ENCODE data around the gene PDE9A. TPM values are rescaled to one million over a fixed set of nuclear protein-coding genes. Genes with fewer than 3 reads are reported as not detected.

Gene PDE9A
- total and polyA plus RNA-seq, 2 of the 4 experiments (the other 2 are of a cell fraction): 0.89 to 0.90 TPM

GRCh38 chr21:42755766-42756579 lies 102.6 kb downstream of the PDE9A start:
- dilution Hi-C loops (cut with HindIII; ENCODE audit: low sequenced_read_pairs, unreplicated experiment) (no loop called here), intact Hi-C loops (cut with micrococcal nuclease) (no loop called here), in situ Hi-C loops (cut with MboI; ENCODE audit: low sequenced_read_pairs) (loop anchor here (25.0 kb wide), 1 partner anchor 106 kb away; no protein-coding TSS in a partner anchor)
- Histone ChIP-seq H3K23ac (ENCODE audit: low read depth, low read length) (no peak overlapping the region), H2BK20ac (ENCODE audit: low read depth, low read length) (no peak overlapping the region), H3K27me3 (ENCODE audit: control insufficient read depth, insufficient read depth, low read length) (no peaks in the 10 kb centered on the region; the same call in 1 of the 2 replicates), H4K5ac (ENCODE audit: low read depth, low read length) (no peak overlapping the region), H2AK9ac (replicated peaks; ENCODE audit: low read depth, low read length, poor library complexity) (no peak overlapping the region), H3K4ac (ENCODE audit: low read depth, low read length) (no peak overlapping the region), H3K4me2 (ENCODE audit: low read depth, low read length) (no peak overlapping the region), H3K14ac (replicated peaks; ENCODE audit: low read depth, low read length) (no peak overlapping the region), H2AFZ (replicated peaks; ENCODE audit: low read length, poor library complexity) (no peak overlapping the region), H4K8ac (ENCODE audit: low read depth in 2 of 2, low read length in 2 of 2) (no peak overlapping the region), H3K9me3 (ENCODE audit: control insufficient read depth, insufficient read depth, low read length) (no peaks in the 10 kb centered on the region), H3K79me1 (ENCODE audit: low read depth in 1 of 2, low read length in 2 of 2) (no peaks in the 10 kb centered on the region), H3K18ac (ENCODE audit: low read depth, low read length) (no peak overlapping the region), H2BK5ac (ENCODE audit: low read depth, low read length, poor library complexity, severe bottlenecking) (no peak overlapping the region), H2BK15ac (ENCODE audit: low read depth, low read length) (no peak overlapping the region), H4K91ac (ENCODE audit: insufficient read depth, low read depth, low read length) (no peak overlapping the region), H3K27ac (ENCODE audit: insufficient read depth, low read length) (no peak overlapping the region), H3K36me3 (ENCODE audit: control insufficient read depth, insufficient read depth, low read length) (no peaks in the 10 kb centered on the region), H3K4me3 (ENCODE audit: insufficient read depth, low read depth, low read length) (no peak overlapping the region), H2AK5ac (ENCODE audit: low read depth, low read length) (no peak overlapping the region), H3K56ac (ENCODE audit: extremely low read depth, insufficient read depth, low read length) (no peak overlapping the region), H4K20me1 (ENCODE audit: insufficient read depth, low read length) (no peaks in the 10 kb centered on the region; the same call in 1 of the 2 replicates), H3K9ac (ENCODE audit: low read depth, low read length) (no peak overlapping the region), H3K9me1 (ENCODE audit: insufficient read depth, low read length) (no peaks in the 10 kb centered on the region), H2BK120ac (ENCODE audit: low read depth, low read length) (no peak overlapping the region), H3K4me1 (ENCODE audit: control insufficient read depth, insufficient read depth, low read length) (no peaks in the 10 kb centered on the region)
- DNase-seq (no peak), ATAC-seq (ENCODE audit: low read depth) (no peak)
- TF ChIP-seq FOS (IDR thresholded peaks at IDR 0.05; ENCODE audit: low read depth, low read length) (no peak), ELK1 (IDR thresholded peaks at IDR 0.05; ENCODE audit: borderline replicate concordance, low read depth, low read length) (no peak), NFE2L2 (IDR thresholded peaks at IDR 0.05; ENCODE audit: low read depth, low read length) (no peak), CHD1 (IDR thresholded peaks at IDR 0.05; ENCODE audit: low read depth, low read length) (no peak), RCOR1 (IDR thresholded peaks at IDR 0.05; ENCODE audit: insufficient replicate concordance, low read length) (no peak), MAZ (IDR thresholded peaks at IDR 0.05; ENCODE audit: borderline replicate concordance, low read depth, low read length) (no peak), MXI1 (IDR thresholded peaks at IDR 0.05; ENCODE audit: borderline replicate concordance, low read depth, low read length) (no peak), RAD21 (IDR thresholded peaks at IDR 0.05; ENCODE audit: low read length) (no peak), BHLHE40 (IDR thresholded peaks at IDR 0.05; ENCODE audit: low read depth, low read length) (no peak), SMC3 (IDR thresholded peaks at IDR 0.05; ENCODE audit: low read depth, low read length) (no peak), CEBPB (IDR thresholded peaks at IDR 0.05; ENCODE audit: low read depth, low read length) (no peak), CTCF (conservative IDR thresholded peaks at IDR 0.05; ENCODE audit: low read depth, low read length) (no peak), POLR2A (IDR thresholded peaks at IDR 0.05; ENCODE audit: low read depth, low read length) (no peak)
- TF ChIP-seq, protein P1, sequence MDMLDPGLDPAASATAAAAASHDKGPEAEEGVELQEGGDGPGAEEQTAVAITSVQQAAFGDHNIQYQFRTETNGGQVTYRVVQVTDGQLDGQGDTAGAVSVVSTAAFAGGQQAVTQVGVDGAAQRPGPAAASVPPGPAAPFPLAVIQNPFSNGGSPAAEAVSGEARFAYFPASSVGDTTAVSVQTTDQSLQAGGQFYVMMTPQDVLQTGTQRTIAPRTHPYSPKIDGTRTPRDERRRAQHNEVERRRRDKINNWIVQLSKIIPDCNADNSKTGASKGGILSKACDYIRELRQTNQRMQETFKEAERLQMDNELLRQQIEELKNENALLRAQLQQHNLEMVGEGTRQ (IDR thresholded peaks at IDR 0.05; ENCODE audit: low read depth, low read length): no peak
- POLR2A ChIA-PET (ENCODE audit: unreplicated experiment): no interaction called here
- CTCF ChIA-PET: no interaction called here
- WGBS, 2 experiments (ENCODE audit: extremely low coverage in 2 of 2, insufficient read length in 1 of 2): 80% methylated on average over 7 of the region's 20 CpGs; no CpG with 5 or more reads in 1 of the 2 experiments
- no TSS peak for BruUV-seq (replicated peaks)
